Liver (tissue), 9 donors: ENCODE results near the gene NINJ2. TPM values are rescaled to one million over a fixed set of nuclear protein-coding genes. Genes with fewer than 3 reads are reported as not detected.

Source experiments
- DNase-seq: peaks from one replicate; pipeline ENCODE4 v3.0.0-alpha.2; 2017; ENCODE audit warnings: low spot score
- H3K27ac ChIP-seq, 2 donors: one replicate each; pipeline ENCODE4 v1.7.0; 2013; ENCODE audit warnings: inconsistent platforms in 2 of 2, low read length in 2 of 2, control low read depth in 1 of 2, low read depth in 1 of 2, mild to moderate bottlenecking in 1 of 2
- H3K27me3 ChIP-seq, 4 donors: one replicate each; pipeline versions ENCODE4 v1.6.1 to v1.7.0; 2013; ENCODE audit warnings: low read length in 3 of 4, inconsistent platforms in 1 of 4, mild to moderate bottlenecking in 1 of 4, moderate library complexity in 1 of 4; ENCODE audit not compliant: control insufficient read depth in 4 of 4, insufficient read depth in 4 of 4
- H3K36me3 ChIP-seq, 4 donors: one replicate each; pipeline versions ENCODE4 v1.6.1 to v1.7.0; 2013; ENCODE audit warnings: low read length in 3 of 4, mild to moderate bottlenecking in 3 of 4, low read depth in 1 of 4, moderate library complexity in 1 of 4; ENCODE audit not compliant: control insufficient read depth in 4 of 4, insufficient read depth in 3 of 4
- H3K4me1 ChIP-seq, 4 donors: one replicate each; pipeline versions ENCODE4 v1.6.1 to v1.7.0; 2013; ENCODE audit warnings: low read length in 3 of 4, mild to moderate bottlenecking in 3 of 4, moderate library complexity in 1 of 4; ENCODE audit not compliant: control insufficient read depth in 4 of 4, insufficient read depth in 4 of 4
- H3K4me3 ChIP-seq, 3 donors: one replicate each; pipeline versions ENCODE4 v1.6.1 to v1.7.0; 2013; ENCODE audit warnings: low read length in 3 of 3, control low read depth in 1 of 3, low read depth in 1 of 3, mild to moderate bottlenecking in 1 of 3
- H3K9ac ChIP-seq, 2 donors: one replicate each; pipeline ENCODE4 v1.7.0; 2013; ENCODE audit warnings: low read length in 2 of 2, mild to moderate bottlenecking in 2 of 2, moderate library complexity in 2 of 2, control low read depth in 1 of 2, low read depth in 1 of 2
- H3K9me3 ChIP-seq, 4 donors: one replicate each; pipeline versions ENCODE4 v1.6.1 to v1.7.0; 2013; ENCODE audit warnings: low read length in 3 of 4; ENCODE audit not compliant: control insufficient read depth in 4 of 4
- EGR1 ChIP-seq, 2 donors: IDR thresholded peaks; 2 replicates each; pipeline ENCODE4 v1.6.1; 2016 to 2018; ENCODE audit warnings: antibody characterized with exemption in 2 of 2, low read depth in 2 of 2
- FOXA1 ChIP-seq: IDR thresholded peaks from 2 replicates; pipeline ENCODE4 v1.6.1; 2016; ENCODE audit warnings: antibody characterized with exemption
- FOXA2 ChIP-seq: IDR thresholded peaks from 2 replicates; pipeline ENCODE4 v1.6.1; 2016; ENCODE audit warnings: antibody characterized with exemption
- GABPA ChIP-seq, 2 donors: IDR thresholded peaks in 1 of 2; conservative IDR thresholded peaks in 1 of 2; 2 replicates each; pipeline ENCODE4 v1.6.1; 2016; ENCODE audit warnings: antibody characterized with exemption in 2 of 2, mild to moderate bottlenecking in 1 of 2, moderate library complexity in 1 of 2
- HNF4A ChIP-seq, 2 donors: conservative IDR thresholded peaks; 2 replicates each; pipeline ENCODE4 v1.6.1; 2016; ENCODE audit warnings: antibody characterized with exemption in 2 of 2, mild to moderate bottlenecking in 2 of 2
- JUND ChIP-seq, 2 donors: IDR thresholded peaks; 2 replicates each; pipeline ENCODE4 v1.6.1; 2016; ENCODE audit warnings: antibody characterized with exemption in 2 of 2
- NR2F2 ChIP-seq: IDR thresholded peaks from 2 replicates; pipeline ENCODE4 v1.6.1; 2016; ENCODE audit warnings: antibody characterized with exemption
- RAD21 ChIP-seq, 2 donors: IDR thresholded peaks; 2 replicates each; pipeline ENCODE4 v1.6.1; 2016; ENCODE audit warnings: antibody characterized with exemption in 2 of 2, mild to moderate bottlenecking in 2 of 2
- RXRA ChIP-seq, 2 donors: IDR thresholded peaks; 2 replicates each; pipeline ENCODE4 v1.6.1; 2017 to 2018; ENCODE audit warnings: antibody characterized with exemption in 2 of 2, mild to moderate bottlenecking in 1 of 2
- SP1 ChIP-seq: IDR thresholded peaks from 2 replicates; pipeline ENCODE4 v1.6.1; 2018; ENCODE audit warnings: antibody characterized with exemption, mild to moderate bottlenecking
- TAF1 ChIP-seq: conservative IDR thresholded peaks from 2 replicates; pipeline ENCODE4 v1.6.1; 2016; ENCODE audit warnings: antibody characterized with exemption, mild to moderate bottlenecking
- YY1 ChIP-seq: IDR thresholded peaks from 2 replicates; pipeline ENCODE4 v1.6.1; 2016; ENCODE audit warnings: antibody characterized with exemption, mild to moderate bottlenecking
- WGBS: extraction: QIAGEN DNeasy Blood & Tissue Kit; methylation state at CpG from one replicate; pipeline ENCODE4 v1.1.7; 2013; 5-methylcytosine and 5-hydroxymethylcytosine counted together
- polyA plus RNA-seq, 2 donors: library from polyadenylated mRNA; stranded (reverse) in 1 of 2; unstranded in 1 of 2; fragments of 200-250 nt in 1 of 2; fragments of >200 nt in 1 of 2; fragmentation: Nextera tagmentation in 1 of 2; extraction: Ambion mirVana in 1 of 2; gene quantifications; one replicate each; pipeline versions ENCODE4 v1.2.1 to v1.2.3, GENCODE V29; 2013 to 2015
- total RNA-seq, 2 donors: library from RNA; depleted of rRNA; stranded (reverse); fragments of >200 nt; gene quantifications; one replicate each; pipeline ENCODE4 v1.2.3, GENCODE V29; 2014
- TF ChIP-seq, protein P1 (sequence below): IDR thresholded peaks from 2 replicates; pipeline ENCODE4 v1.6.1; 2016; ENCODE audit warnings: antibody characterized with exemption
- TF ChIP-seq, protein P2 (sequence below): IDR thresholded peaks from 2 replicates; pipeline ENCODE4 v1.6.1; 2016; ENCODE audit warnings: antibody characterized with exemption
- TF ChIP-seq, protein P3 (sequence below): fragments of 150-350 bp; IDR thresholded peaks from 2 replicates; pipeline ENCODE4 v1.5.1; 2017; ENCODE audit warnings: improper control_type of control experiment, low read depth, low read length; ENCODE audit not compliant: missing input control
- TF ChIP-seq, protein P4 (sequence below): IDR thresholded peaks from 2 replicates; pipeline ENCODE4 v1.6.1; 2016; ENCODE audit warnings: antibody characterized with exemption, mild to moderate bottlenecking
- TF ChIP-seq, protein P5 (sequence below): IDR thresholded peaks from 2 replicates; pipeline ENCODE4 v1.6.1; 2016; ENCODE audit warnings: antibody characterized with exemption
- donor health status: healthy.
- donor health status: healthy.
- donor health status: healthy.
- donor health status: healthy.
- donor health status: healthy.

Gene NINJ2
- total and polyA plus RNA-seq, 4 donors = 6.7 to 16.5 (median 15.4) TPM

DNA sequence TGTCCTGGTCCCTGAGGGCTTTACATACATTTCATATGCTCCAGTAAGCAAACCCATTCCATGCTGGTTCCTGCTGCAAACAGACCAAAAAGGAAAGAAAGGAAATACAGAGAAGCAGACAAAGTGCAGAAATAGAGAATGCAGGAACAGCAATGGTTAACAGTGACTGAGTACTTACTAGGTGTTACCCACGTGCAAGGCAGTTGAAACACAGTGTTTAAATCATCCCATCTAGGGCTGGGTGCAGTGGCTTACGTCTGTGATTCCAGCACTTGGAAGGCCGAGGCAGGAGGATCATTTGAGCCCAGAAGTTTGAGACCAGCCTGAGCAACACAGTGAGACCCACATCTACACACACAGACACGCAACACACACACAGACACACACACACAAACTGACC, 21.2 kb upstream of the NINJ2 start:
- Histone ChIP-seq H3K4me3 (no peak overlapping the region), H3K27me3 (no peaks in the 10 kb centered on the region), H3K36me3 (no peaks in the 10 kb centered on the region), H3K4me1 (no peaks in the 10 kb centered on the region), H3K27ac (no peak overlapping the region), H3K9me3 (no peaks in the 10 kb centered on the region), H3K9ac (no peak overlapping the region)
- 84% methylated on average over 4 of the region's 4 CpGs for WGBS
- no peak for DNase-seq
- no peak for TF ChIP-seq EGR1 (IDR thresholded peaks at IDR 0.05; ENCODE audit: low read depth in 2 of 2)
- no peak for TF ChIP-seq JUND (IDR thresholded peaks at IDR 0.05)
- TF ChIP-seq, protein P1, sequence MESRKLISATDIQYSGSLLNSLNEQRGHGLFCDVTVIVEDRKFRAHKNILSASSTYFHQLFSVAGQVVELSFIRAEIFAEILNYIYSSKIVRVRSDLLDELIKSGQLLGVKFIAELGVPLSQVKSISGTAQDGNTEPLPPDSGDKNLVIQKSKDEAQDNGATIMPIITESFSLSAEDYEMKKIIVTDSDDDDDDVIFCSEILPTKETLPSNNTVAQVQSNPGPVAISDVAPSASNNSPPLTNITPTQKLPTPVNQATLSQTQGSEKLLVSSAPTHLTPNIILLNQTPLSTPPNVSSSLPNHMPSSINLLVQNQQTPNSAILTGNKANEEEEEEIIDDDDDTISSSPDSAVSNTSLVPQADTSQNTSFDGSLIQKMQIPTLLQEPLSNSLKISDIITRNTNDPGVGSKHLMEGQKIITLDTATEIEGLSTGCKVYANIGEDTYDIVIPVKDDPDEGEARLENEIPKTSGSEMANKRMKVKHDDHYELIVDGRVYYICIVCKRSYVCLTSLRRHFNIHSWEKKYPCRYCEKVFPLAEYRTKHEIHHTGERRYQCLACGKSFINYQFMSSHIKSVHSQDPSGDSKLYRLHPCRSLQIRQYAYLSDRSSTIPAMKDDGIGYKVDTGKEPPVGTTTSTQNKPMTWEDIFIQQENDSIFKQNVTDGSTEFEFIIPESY = no peak
- TF ChIP-seq TAF1 = no peak
- TF ChIP-seq NR2F2 = no peak
- no peak for TF ChIP-seq FOXA1
- TF ChIP-seq, protein P2, sequence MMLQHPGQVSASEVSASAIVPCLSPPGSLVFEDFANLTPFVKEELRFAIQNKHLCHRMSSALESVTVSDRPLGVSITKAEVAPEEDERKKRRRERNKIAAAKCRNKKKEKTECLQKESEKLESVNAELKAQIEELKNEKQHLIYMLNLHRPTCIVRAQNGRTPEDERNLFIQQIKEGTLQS = no peak
- no peak for TF ChIP-seq HNF4A (conservative IDR thresholded peaks at IDR 0.05)
- TF ChIP-seq SP1 = no peak
- no peak for TF ChIP-seq FOXA2
- TF ChIP-seq, protein P3, sequence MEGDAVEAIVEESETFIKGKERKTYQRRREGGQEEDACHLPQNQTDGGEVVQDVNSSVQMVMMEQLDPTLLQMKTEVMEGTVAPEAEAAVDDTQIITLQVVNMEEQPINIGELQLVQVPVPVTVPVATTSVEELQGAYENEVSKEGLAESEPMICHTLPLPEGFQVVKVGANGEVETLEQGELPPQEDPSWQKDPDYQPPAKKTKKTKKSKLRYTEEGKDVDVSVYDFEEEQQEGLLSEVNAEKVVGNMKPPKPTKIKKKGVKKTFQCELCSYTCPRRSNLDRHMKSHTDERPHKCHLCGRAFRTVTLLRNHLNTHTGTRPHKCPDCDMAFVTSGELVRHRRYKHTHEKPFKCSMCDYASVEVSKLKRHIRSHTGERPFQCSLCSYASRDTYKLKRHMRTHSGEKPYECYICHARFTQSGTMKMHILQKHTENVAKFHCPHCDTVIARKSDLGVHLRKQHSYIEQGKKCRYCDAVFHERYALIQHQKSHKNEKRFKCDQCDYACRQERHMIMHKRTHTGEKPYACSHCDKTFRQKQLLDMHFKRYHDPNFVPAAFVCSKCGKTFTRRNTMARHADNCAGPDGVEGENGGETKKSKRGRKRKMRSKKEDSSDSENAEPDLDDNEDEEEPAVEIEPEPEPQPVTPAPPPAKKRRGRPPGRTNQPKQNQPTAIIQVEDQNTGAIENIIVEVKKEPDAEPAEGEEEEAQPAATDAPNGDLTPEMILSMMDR = no peak
- TF ChIP-seq RXRA (IDR thresholded peaks at IDR 0.05) = no peak
- TF ChIP-seq, protein P4, sequence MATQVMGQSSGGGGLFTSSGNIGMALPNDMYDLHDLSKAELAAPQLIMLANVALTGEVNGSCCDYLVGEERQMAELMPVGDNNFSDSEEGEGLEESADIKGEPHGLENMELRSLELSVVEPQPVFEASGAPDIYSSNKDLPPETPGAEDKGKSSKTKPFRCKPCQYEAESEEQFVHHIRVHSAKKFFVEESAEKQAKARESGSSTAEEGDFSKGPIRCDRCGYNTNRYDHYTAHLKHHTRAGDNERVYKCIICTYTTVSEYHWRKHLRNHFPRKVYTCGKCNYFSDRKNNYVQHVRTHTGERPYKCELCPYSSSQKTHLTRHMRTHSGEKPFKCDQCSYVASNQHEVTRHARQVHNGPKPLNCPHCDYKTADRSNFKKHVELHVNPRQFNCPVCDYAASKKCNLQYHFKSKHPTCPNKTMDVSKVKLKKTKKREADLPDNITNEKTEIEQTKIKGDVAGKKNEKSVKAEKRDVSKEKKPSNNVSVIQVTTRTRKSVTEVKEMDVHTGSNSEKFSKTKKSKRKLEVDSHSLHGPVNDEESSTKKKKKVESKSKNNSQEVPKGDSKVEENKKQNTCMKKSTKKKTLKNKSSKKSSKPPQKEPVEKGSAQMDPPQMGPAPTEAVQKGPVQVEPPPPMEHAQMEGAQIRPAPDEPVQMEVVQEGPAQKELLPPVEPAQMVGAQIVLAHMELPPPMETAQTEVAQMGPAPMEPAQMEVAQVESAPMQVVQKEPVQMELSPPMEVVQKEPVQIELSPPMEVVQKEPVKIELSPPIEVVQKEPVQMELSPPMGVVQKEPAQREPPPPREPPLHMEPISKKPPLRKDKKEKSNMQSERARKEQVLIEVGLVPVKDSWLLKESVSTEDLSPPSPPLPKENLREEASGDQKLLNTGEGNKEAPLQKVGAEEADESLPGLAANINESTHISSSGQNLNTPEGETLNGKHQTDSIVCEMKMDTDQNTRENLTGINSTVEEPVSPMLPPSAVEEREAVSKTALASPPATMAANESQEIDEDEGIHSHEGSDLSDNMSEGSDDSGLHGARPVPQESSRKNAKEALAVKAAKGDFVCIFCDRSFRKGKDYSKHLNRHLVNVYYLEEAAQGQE = no peak
- TF ChIP-seq GABPA (IDR thresholded peaks at IDR 0.05 in 1 of 2, conservative IDR thresholded peaks at IDR 0.05 in 1 of 2) = no peak
- TF ChIP-seq, protein P5, sequence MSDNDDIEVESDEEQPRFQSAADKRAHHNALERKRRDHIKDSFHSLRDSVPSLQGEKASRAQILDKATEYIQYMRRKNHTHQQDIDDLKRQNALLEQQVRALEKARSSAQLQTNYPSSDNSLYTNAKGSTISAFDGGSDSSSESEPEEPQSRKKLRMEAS = no peak

DNA sequence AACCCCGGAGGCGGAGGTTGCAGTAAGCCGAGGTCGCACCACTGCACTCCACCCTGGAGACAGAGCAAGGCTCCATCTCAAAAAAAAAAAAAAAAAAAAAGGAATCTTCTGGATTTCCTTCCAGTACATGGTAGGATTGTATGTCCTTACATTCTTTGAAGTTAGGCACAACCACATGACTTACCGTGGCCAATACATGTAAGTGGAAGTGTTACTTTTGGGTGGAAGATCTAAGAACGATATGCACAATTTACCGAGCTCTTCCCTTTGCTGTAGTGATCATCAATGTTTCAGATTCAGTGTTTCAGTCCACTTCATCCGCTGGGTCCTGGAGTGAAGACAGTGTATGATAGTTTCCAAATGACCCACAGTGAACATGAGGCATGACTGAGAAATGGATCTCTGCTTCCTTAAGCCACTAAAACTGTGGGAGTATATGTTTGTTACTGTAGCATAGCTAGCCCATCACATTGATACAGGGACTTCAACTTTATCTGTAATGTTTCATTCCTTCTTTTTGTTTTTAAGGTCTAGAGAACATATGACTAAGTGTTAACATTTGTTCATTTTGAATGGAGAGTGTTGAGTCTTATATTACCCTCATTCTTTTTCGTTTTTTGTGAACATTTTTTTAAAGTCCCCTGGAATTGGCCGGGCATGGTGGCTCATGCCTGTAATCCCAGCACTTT, 18.5 kb upstream of the NINJ2 start:
- H3K27ac ChIP-seq = no peak overlapping the region
- H3K27me3 ChIP-seq = no peaks in the 10 kb centered on the region
- H3K4me3 ChIP-seq = no peak overlapping the region
- H3K36me3 ChIP-seq = no peaks in the 10 kb centered on the region
- no peak overlapping the region for H3K9ac ChIP-seq
- no peaks in the 10 kb centered on the region for H3K4me1 ChIP-seq
- WGBS = 93% methylated on average over 10 of the region's 10 CpGs
- TF ChIP-seq RAD21 (IDR thresholded peaks at IDR 0.05) = no peak
- TF ChIP-seq HNF4A (conservative IDR thresholded peaks at IDR 0.05) = no peak
- TF ChIP-seq JUND (IDR thresholded peaks at IDR 0.05) = no peak
- TF ChIP-seq, protein P2 = no peak
- TF ChIP-seq FOXA2 = no peak
- no peak for TF ChIP-seq RXRA (IDR thresholded peaks at IDR 0.05)
- TF ChIP-seq SP1 = no peak
- TF ChIP-seq NR2F2 = no peak
- TF ChIP-seq FOXA1 = no peak
- no peak for TF ChIP-seq YY1
- no peak for TF ChIP-seq GABPA (IDR thresholded peaks at IDR 0.05 in 1 of 2, conservative IDR thresholded peaks at IDR 0.05 in 1 of 2)
- TF ChIP-seq, protein P5 = no peak
- TF ChIP-seq, protein P3 = no peak
- TF ChIP-seq EGR1 (IDR thresholded peaks at IDR 0.05; ENCODE audit: low read depth in 2 of 2) = no peak
- H3K9me3 ChIP-seq = no peaks in the 10 kb centered on the region
- DNase-seq = no peak
